Peyer's patch (tissue), 4 donors: Measurements from ENCODE around the gene ATP2B2.

Experiments used
- CTCF ChIP-seq, 6 experiments: fragments of 450-650 bp in 4 of 6; fragments of 200-600 bp in 2 of 6; sonication (generic) in 1 of 6; IDR thresholded peaks; one replicate each; pipeline ENCODE4 v1.5.1; 2017 to 2019; ENCODE audit warnings: antibody characterized with exemption in 6 of 6, mild to moderate bottlenecking in 3 of 6, moderate library complexity in 1 of 6
- POLR2A ChIP-seq, 2 donors: fragments of 450-650 bp; IDR thresholded peaks; one replicate each; pipeline ENCODE4 v1.5.1; 2017; ENCODE audit warnings: antibody characterized with exemption in 2 of 2, mild to moderate bottlenecking in 2 of 2, moderate library complexity in 2 of 2

- no peak for TF ChIP-seq CTCF (IDR thresholded peaks at IDR 0.05)
- no peak for TF ChIP-seq POLR2A (IDR thresholded peaks at IDR 0.05)
Measured at GRCh38 chr3:10443272-10444109, 61.9 kb downstream of the ATP2B2 start.
